Stimulated activated CD4-positive, alpha-beta T cell treated with anti-CD3 and anti-CD28 coated beads, Interleukin-4, amount 100 ng/mL, for 24 hours (primary cell): ENCODE data around the gene C6orf120.

Source experiments
- DNase-seq: peaks from one replicate; pipeline ENCODE4 v3.0.0-alpha.2; 2020

Gene C6orf120

GRCh38 chr6:169726049-169726400, 24.1 kb downstream of the C6orf120 start:
- no peak for DNase-seq

DNA sequence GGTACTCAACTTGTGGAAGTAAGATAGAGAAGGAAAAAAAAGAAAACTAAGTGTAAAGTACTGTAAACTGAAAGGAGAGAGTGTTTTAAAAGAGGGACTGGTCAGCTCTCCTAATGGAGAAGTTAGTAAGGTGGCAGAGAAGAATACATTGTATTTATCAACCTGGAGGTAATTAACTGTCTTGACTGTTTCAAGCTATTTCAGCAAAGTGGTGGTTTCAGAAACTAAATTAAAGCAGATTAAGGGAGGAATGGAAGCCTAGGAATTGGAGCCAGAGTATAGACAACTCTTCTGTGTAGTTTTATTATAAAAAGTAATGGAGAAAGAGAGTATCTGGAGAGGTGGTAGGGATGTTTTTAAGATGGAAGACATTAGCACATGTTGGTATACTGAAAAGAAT, 25.0 kb downstream of the C6orf120 start:
- DNase-seq: no peak

- DNase-seq: no peak
Measured at GRCh38 chr6:169729961-169730360, 28.0 kb downstream of the C6orf120 start.

DNA sequence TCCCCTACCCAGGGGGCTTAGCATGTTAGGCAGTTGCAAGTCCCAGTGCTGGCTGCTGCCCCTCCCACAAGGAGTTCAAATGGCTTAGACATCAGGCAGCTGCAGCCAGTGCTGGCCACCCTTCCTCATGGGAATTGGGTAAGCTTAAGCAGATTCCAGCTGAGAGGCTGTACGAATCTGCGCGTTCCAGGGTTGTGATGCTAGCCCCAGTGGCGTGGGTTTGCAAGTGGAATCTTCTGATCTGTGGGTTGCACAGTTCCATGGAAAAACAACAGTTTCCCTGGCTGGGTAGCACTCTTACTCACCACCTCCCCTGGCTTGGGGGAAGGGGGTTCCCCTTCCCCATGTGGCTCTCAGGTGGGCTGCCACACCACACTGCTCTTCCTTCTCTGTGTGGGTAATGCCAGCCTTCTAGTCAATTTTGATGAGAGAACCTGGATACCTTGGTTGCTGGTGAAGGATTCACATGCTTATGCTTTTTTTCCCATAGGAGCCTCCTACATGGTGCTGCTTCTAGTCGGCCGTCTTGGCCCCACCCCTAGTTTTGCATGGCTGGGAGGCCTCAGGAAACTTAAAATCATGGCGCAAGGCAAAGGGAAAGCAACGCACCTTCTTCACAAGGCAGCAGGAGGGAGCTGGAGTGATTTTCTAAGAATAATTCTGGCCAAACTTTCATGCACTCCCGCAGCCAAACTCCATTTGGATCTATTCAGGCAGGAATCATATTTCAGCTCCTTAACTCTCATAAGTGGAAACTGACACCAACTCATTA, 36.5 kb downstream of the C6orf120 start:
- no peak for DNase-seq

DNA sequence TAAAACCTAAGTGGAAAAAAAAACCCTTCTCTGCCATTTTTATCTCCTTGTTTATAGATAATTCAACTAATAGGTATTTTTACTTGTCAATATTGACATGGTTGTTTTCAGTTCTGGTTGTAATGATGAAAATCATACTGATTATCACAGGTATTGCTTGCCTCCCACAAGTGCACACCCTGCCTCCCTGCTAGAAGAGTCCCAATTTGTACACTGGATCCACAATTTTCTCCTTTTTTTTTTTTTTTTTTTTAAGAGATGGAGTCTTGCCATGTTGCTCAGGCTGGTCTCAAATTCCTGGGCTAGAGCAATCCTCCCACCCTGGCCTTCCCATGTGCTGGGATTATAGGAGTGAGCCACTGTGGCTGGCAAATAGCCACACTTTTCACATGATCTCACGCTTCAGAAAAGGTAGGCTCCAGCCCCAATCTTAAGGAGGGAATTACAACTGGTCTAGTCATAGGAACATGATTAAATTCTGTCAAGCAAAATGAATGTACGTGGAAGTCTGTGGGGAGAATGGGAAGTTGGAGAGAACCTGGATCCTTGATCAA, 37.1 kb downstream of the C6orf120 start:
- DNase-seq: no peak

- DNase-seq: no peak
Measured at GRCh38 chr6:169741344-169741743, 39.4 kb downstream of the C6orf120 start.

DNA sequence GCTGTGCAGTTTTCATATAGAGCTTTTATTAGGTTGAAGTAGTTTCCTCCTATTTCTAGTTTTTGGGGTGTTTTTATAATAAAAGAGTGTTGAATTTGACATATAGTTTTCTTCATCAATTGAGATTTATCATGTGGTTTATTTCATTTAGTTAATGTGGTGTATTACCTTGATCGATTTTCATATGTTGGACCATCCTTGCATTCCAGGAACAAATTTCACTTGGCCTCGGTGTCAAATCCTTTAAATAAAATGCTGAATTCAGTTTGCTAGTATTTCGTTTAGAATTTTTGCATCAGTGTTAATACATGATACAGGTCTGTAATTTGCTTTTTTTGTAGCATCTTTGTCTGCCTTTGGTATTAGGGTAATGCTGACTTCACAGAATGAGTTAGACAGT, 43.5 kb downstream of the C6orf120 start:
- DNase-seq: no peak

DNA sequence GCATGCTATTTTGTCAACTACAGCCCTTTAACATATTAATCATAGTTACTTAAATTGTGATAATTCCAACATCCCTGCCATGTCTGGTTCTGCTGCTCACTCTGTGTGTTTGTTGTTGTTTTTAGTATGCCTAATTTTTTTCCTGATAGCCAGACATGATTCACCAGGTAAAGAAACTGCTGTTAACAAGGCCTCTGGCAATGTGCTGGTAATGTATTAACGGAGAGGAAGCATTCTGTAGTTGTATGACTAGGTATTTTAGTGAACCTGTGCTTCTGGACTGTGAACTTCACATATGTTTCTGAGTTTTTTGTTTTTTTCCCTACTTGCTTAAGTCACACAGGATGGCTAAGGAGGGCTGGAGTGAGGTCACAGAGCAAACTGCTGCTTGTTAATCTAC, 44.6 kb downstream of the C6orf120 start:
- DNase-seq: no peak

- DNase-seq: peak; percentile 92
Measured at GRCh38 chr6:169751242-169752073, 49.5 kb downstream of the C6orf120 start, which contains the start of the genes DYNLT2 and ERMARD. Gene DYNLT2, minus strand, starts transcription at chr6:169751572. Its CDS starts 114 bp downstream, at chr6:169751458. Gene ERMARD, plus strand, starts transcription at chr6:169751622. Its CDS starts 36 bp downstream, at chr6:169751658.

GRCh38 chr6:169752074-169752623, 50.2 kb downstream of the C6orf120 start:
- DNase-seq: peak; percentile 12
